ENCODE results near the gene CLMN.

CLMN gene

GRCh38 chr14:95244587-95244986, 75.1 kb downstream of the CLMN start:
- TF ChIP-seq, protein P1, sequence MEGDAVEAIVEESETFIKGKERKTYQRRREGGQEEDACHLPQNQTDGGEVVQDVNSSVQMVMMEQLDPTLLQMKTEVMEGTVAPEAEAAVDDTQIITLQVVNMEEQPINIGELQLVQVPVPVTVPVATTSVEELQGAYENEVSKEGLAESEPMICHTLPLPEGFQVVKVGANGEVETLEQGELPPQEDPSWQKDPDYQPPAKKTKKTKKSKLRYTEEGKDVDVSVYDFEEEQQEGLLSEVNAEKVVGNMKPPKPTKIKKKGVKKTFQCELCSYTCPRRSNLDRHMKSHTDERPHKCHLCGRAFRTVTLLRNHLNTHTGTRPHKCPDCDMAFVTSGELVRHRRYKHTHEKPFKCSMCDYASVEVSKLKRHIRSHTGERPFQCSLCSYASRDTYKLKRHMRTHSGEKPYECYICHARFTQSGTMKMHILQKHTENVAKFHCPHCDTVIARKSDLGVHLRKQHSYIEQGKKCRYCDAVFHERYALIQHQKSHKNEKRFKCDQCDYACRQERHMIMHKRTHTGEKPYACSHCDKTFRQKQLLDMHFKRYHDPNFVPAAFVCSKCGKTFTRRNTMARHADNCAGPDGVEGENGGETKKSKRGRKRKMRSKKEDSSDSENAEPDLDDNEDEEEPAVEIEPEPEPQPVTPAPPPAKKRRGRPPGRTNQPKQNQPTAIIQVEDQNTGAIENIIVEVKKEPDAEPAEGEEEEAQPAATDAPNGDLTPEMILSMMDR (IDR thresholded peaks at IDR 0.05; ENCODE audit: borderline replicate concordance, insufficient read depth, low read depth, low read length), result no peak
- no peak overlapping the region for H3K4me3 ChIP-seq (ENCODE audit: low read depth, low read length)

DNA sequence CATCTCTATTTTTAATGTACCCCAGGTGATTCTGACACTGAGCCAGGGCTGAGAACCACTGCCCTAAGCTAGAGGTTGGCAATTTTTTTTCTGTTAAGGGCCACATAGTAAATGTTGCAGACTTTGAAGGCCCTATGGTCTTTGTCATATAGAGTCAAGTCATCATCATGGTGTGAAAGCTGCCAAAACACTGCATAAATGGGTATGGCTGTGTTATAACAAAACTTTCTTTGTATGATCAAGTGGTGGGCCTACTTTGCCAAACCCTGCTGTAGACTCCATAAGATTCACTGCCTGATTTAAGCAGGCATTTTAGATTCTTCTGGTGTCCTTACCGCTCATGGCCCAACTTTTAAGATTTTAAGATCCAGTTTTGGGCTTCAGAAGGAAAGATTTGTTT, 76.8 kb downstream of the CLMN start:
- no peak overlapping the region for H3K4me3 ChIP-seq (ENCODE audit: low read depth, low read length)
- TF ChIP-seq, protein P1 (IDR thresholded peaks at IDR 0.05; ENCODE audit: borderline replicate concordance, insufficient read depth, low read depth, low read length), result no peak

DNA sequence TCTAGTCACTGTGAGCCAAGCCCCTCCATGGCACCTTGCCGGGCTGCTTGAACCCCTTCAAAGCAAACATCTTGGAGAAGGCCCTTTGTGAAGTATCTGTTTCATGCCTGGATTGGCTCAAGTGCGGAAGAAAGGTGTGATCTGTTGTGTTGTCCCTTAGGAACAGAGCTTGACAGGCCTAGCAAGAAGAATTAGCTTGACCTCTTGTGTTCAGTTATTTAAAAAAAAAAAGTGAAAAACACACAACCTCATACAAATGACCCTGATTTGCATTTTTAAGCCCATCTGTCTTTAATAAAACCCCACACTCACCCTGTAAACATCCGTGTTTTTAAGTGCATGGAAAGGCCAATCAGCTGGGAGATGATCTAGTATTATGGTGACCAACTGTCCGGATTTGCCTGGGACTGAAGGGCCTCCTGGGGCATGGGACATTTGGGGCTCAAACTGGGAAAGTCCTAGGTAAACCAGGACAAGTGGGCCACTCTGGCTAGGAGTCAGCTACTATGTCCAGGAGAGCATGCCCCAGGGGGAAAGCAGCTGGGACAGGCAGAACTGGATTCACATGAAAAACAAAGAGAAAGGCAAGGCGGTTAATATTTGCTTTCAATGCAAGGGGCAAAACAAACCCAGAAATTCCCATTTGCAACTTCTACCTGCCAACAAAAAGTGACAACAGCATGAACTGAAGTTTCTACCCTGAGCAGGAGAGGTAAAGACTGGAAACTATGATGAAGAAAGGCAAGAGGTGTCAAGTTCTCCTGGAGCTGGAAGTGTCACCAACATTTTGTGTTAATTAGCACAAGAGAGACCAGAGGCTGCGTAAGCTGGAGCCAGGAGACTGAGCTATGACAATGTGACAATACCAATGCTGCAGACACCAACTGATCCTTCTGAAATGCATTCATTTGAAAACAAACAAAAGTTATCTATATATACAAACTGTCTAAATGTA, 78.6 kb downstream of the CLMN start:
- H3K4me3 ChIP-seq (ENCODE audit: low read depth, low read length), result no peak overlapping the region
- TF ChIP-seq, protein P1 (IDR thresholded peaks at IDR 0.05; ENCODE audit: borderline replicate concordance, insufficient read depth, low read depth, low read length), result no peak

DNA sequence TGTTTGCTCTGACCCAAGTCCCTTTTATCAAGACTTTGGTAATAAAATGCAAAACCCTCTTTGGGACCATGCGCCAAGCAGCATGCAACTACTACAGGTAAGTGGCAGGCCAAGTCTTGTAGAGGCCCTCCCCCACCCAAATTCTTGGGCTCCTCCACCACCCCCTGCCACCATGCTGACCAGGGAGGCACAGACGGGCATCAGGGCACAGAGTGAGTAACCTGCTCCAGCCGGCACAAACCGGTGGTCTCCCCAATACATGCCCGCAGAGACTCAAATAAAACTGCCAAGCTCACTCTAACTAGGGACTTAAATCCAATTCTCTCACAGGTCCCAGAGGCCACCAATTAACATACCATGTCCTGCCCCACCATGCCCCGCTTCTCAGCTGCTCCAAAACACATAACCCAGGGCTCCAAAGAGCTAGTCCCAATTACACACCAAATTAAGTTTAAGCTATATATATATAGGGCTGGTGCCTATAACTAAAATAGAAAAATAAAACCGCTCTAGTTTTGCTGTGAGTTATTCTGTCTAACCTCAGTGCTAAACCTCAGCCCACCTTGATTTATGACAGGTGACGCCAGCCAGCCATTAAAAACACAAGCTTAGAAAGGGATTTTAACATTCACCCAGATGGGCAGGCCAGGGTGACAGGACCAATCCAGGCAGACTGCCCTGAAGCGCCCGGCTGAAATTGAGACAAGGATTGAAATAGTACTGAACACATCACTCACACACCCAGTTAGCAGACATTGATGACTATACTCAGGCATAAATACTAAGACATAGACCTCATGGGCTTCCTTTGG, 81.0 kb downstream of the CLMN start:
- TF ChIP-seq, protein P1 (IDR thresholded peaks at IDR 0.05; ENCODE audit: borderline replicate concordance, insufficient read depth, low read depth, low read length), result no peak

DNA sequence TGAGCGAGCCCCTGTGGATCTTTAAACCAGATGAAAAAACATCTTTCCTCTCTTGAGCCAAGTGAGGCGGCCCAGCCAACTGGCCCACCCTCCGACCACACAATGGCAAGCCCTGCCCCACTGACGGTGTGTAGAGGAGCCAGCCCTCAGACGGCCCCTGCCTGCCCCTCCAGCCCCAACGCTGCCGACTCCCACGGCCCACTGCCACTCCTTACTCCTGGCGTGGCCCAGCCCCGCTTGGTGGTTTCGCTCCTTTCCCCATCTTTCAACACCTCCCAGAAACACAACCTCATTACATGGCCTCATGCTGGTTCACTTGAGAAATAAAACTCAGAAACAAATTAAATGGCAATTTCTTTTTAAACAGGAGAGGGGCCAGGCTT, 81.8 kb downstream of the CLMN start:
- no peak overlapping the region for H3K4me3 ChIP-seq (ENCODE audit: low read depth, low read length)
- TF ChIP-seq, protein P1 (IDR thresholded peaks at IDR 0.05; ENCODE audit: borderline replicate concordance, insufficient read depth, low read depth, low read length), result no peak

More for the DNA sequence above, 81.0 kb downstream of the CLMN start:
- H3K4me3 ChIP-seq (ENCODE audit: low read depth, low read length), result no peak overlapping the region

DNA sequence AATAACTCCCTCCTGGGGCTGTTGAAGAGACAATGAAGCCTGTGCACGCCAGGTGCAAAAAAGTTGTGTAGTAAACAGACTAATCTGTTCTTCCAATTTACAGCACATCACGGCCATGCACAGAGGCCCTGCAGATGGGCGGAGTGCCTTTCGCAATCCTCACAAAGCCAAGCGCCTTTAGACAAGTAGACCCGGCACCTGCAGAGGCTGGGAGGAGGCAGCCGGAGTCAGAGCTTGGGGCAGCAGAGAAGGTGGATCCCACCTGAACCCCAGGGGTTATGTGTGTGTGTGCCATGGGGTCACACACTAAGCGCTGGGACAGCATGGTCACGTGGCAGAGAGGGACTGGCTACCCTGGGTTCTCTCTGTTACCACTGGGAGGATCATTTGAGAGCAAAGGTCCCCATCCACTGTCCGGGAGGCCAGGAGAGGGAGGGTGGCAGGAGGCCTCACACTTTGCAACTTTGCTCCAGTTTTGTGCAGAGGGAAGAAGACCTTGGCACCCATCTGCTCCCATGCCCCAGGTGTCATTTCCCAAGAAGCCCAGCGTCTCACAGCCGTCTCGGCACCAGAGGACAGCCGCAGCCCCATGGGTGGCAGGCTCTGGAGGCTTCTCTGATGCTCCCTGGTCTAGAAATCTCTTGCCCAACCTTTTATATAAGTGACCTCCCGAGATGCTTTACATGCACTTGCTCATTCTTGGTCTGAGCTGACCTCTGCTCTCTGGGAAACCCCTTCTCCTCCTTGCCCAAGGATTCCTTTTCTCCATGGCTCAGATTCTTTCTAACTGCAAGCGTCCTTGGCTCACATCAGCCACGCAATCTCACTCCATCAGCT, 82.4 kb downstream of the CLMN start:
- TF ChIP-seq, protein P1 (IDR thresholded peaks at IDR 0.05; ENCODE audit: borderline replicate concordance, insufficient read depth, low read depth, low read length), result no peak
- no peak overlapping the region for H3K4me3 ChIP-seq (ENCODE audit: low read depth, low read length)

Measured in GM12875 (cell line).